GM19239 (cell line): ENCODE results near the gene PRIM2.
"Not testable (repeated sequence)": the region's sequence is repeated elsewhere in the genome, so short reads cannot be mapped to it uniquely, and the experiment has no call there.

Experiments used
- DNase-seq: peaks from one replicate; pipeline ENCODE4 v3.0.0; 2011; ENCODE audit warnings: low spot score; ENCODE audit not compliant: insufficient read length
- FAIRE-seq: peaks from 2 replicates; lab custom pipeline; 2011; peaks lifted over from hg19 to GRCh38; lab: Jason Lieb, UNC

The PRIM2 gene

DNA sequence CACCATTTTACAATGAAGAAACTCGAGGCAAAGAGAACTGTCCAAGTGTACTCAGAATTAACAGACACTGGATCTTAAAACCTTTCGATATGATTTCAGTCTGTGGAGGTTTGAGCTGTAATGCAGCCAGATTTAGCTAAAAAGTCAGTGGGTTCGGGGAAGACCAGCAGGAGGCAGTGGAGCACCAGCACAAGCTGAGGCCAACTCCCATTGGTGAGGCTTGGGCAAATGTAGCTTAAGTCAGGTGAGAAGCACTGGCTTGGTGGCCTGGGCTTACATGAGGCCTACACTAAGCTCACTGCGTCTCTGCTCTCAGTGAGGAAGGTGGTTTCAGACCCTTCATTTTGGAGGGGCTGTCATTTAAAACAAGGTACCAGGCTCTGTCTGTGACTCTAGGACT lies 234.5 kb downstream of the PRIM2 start:
- not testable (repeated sequence) for FAIRE-seq, DNase-seq

DNA sequence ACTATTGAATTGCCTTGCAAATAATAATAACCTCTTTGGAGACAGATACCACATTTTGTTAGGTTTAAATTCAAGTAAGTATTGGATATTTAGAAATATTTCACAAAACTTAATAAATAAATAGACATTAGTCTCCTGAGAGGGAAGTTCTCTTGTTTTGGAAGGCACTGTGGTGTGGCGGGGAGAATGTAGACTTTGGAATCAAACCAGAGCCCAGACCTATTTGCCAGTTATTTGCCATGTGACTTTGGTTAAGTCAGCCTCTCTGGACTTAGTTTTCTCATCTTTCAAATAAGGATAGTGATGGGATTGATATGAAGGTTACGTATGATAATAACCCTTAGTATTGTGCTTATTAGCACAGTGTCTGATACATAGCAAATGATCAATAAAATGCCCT lies 240.4 kb downstream of the PRIM2 start:
- DNase-seq, FAIRE-seq: not testable (repeated sequence)

DNA sequence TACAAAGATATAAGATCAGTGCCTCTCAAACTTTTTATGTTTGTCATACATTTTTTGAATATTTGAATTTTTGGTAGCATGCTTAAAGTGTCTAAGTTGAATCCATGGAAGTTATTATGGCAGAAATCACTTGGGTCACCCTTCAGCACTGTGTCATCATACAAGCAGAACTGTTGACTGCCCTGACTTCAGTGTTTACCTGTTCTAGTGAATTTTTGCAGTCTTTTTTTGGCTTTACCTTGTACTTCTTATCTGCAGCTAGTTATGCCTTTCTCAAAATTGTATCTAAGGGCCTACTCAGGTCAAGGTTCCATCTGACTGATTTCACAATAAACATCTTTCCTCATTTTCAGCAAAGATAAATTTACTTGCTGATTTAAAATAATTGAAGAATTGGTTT lies 241.7 kb downstream of the PRIM2 start:
- DNase-seq, FAIRE-seq: not testable (repeated sequence)

DNA sequence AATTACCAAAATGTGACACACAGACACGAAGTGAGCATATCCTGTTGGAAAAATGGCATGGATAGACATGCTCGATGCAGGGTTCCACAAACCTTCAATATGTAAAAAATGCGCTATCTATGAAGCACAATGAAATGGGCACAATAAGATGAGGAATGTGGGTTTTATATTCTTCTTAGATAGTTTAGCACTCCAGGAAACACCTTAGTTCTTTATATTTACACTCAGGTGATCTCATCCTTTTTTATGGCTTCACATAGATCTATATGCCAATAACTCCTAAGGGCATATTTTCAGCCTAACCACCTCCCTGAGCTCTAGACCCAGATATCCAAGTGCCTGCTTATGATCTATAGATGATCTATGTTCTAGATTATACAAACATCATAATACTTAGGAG lies 244.8 kb downstream of the PRIM2 start:
- not testable (repeated sequence) for FAIRE-seq, DNase-seq

DNA sequence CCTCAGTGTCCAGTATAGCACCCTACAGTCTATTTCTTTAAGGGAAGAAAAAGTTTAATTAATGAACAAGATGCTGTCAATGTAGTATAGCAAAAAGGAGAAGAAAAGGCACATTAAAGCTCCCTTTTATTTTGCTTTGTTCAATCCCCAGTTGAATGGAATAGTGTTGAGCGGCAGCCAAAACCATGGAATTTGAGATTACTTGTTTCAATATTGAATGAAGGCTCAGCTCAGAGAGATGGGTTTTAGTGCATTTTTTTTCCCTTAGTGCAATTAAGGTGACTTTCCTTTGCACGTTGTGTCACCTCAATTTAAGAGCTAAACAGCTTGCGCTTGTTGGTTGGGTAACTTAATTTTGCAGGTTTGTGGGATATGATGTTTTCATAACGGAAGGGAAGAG lies 254.7 kb downstream of the PRIM2 start:
- FAIRE-seq, DNase-seq: not testable (repeated sequence)

DNA sequence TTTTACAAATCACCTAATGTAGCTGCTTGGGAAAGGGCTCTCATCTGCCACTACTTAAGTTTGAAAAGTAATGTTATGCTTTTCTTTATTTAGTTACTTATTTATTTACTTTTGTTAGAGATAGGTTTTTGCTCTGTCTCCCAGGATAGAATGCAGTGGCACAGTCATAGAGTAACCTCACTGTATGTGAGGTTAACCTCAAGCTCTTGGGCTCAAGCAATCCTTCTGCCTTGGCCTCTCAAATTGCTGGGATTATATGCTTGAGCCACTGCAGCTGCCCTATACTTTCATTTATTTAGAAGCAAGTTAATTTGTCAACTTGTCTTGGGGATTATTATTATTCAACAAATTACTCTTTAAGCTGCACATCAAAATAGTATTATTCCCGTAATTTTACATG lies 255.4 kb downstream of the PRIM2 start:
- not testable (repeated sequence) for FAIRE-seq, DNase-seq

DNA sequence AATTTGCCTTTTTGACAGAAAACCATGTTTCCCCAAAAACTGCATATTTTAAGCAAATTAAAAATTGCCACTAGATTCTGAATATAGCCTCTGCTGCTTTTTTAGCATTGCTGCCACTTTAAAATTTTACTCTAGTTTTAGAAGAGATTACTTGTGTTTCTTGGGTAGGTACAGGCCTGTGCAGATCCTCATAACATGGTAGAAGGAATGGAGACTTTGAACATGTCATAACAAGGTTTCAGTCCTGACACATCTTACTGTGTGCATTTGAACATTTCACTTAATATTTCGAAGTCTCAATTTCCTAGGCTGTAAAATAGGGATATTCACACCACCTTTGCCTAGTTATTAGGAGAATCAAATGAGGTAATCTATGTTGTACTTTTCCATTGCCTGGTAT lies 259.6 kb downstream of the PRIM2 start:
- not testable (repeated sequence) for FAIRE-seq, DNase-seq

DNA sequence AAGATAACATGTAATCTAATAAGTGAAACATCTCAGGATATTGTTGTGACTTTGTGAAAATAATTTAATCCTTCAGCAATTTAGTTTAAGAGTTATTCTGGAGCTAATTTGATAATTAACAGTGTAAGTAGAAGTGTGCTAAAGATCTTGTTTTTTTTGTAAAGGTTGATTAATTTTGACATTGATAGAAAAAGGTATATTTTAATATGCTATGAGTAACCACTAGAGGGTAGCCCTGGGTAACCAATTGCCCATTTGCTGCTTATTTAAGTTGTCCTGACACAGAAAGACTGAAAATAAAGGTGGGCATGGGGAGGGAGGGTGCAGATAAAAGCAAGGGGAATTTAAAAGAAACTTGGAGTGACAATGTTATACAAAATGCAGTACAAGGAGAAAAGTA lies 262.1 kb downstream of the PRIM2 start:
- not testable (repeated sequence) for FAIRE-seq, DNase-seq

DNA sequence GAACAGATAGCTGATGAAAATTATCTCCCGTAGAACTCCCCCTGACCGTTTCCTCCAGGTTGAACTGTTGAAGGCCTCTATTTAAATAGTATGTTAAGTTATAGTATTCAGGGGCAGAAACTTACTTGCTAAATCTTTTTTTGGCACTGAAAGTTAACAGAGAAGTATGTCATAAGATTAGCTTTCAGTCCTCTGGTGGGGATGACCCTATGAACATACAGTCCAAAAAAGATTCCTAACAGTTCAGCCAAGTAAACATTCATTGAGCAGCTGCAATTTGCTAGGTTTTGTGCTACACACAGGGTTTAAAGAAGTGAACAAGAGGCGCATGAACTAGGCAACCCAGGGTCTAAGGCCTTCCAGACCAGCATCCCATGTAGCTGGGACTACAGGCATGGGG lies 264.2 kb downstream of the PRIM2 start:
- FAIRE-seq, DNase-seq: not testable (repeated sequence)

DNA sequence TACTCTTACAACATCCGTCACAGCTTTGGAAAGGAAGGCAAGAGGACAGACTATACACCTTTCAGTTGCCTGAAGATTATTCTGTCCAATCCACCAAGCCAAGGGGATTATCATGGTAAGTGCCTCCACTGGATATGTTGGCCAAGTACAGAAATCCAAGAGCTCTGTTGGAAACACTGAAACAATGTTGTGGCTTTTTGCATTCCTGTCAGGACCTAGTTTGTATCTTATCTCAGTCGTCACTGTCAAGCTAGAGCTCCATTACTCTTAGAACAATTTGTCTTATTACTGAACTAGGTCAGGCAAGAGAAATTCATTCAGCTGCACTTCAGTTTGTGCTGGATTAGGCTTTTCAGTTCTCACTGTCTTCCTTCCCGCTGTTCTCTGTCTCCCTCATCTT lies 283.7 kb downstream of the PRIM2 start:
- not testable (repeated sequence) for FAIRE-seq, DNase-seq

DNA sequence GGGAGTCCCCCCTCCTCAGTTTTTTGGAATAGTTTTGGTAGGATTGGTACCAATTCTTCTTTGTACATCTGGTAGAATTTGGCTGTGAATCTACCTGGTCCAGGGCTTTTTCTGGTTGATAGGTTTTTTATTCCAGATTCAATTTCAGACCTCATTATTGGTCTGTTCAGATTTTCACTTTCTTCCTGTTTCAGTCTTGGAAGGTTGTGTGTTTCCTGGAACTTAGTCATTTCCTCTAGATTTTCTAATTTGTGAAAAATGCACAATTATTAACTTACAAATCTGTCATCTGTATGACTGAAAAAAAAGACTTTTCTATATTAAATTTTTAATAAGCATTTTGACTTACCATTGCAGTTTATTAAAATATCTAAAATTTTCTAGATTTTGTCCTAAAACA lies 287.9 kb downstream of the PRIM2 start:
- DNase-seq, FAIRE-seq: not testable (repeated sequence)

DNA sequence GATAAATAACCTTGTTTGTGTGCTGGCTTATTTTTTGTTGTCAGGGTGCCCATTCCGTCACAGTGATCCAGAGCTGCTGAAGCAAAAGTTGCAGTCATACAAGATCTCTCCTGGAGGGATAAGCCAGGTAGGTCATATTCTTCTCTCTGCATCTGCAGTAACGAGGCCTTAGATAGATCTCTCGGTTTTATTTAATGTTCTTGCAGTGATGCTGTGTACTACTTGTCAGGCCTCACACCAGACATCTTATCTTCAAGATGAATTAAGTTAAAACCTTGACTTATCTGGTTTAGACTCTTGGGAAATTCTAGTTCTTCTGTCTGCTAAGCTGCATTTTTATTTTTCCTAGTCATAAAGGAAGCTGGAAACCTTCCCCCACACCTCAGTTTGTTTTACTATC lies 288.9 kb downstream of the PRIM2 start:
- not testable (repeated sequence) for FAIRE-seq

DNA sequence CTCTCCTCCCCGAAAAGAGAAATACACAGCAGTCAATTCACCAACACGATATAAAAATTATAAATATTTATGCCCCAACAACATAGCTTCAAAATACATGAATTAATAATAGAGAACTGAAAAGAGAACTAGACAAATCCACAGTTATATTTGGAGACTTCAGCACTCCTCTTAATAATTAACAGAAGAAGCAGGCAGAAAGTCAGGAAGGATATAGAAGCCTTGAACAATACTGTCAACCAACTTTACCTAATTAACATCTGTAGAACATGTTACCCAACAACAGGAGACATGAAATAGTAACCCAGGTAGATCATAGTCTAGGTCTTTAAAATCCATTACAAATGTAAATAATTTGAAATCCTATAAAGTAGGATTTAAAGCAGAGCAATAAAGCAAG lies 293.2 kb downstream of the PRIM2 start:
- DNase-seq, FAIRE-seq: not testable (repeated sequence)

More for the DNA sequence above, 288.9 kb downstream of the PRIM2 start:
- DNase-seq, result not testable (repeated sequence)

DNA sequence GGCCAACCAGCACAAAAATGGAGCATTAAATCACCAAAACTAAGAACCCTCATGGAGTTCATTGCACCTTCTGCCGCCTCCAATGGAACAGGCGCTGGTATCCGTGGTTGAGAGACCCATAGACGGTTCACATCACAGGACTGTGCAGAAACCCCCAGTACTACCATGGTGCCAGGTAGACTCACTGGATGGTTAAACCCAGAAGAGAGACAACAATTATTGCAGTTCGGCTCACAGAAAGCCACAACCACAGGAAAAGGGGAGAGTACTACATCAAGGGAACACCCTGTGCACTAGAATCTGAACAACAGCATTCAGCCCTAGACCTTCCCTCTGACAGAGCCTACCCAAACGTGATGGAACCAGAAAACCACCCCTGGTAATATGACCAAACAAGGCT lies 301.5 kb downstream of the PRIM2 start:
- not testable (repeated sequence) for FAIRE-seq, DNase-seq

DNA sequence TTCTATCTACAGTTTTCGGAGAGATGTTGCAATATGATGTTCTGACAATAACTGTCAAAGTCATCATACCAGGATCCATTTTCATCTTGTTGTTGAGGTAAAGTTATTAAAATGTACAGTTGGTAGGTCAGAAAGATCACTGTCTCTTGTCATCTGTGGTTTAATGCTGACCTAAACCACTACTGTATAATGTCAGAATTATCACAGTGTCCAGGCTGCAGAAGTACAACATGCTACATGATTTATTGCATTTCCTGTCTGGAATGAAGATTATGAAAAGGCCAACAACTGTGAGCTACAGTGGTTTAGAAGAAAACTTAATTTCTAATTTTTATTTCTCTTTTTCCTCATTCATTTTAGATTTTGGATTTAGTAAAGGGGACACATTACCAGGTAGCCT lies 314.3 kb downstream of the PRIM2 start:
- DNase-seq, FAIRE-seq: not testable (repeated sequence)

DNA sequence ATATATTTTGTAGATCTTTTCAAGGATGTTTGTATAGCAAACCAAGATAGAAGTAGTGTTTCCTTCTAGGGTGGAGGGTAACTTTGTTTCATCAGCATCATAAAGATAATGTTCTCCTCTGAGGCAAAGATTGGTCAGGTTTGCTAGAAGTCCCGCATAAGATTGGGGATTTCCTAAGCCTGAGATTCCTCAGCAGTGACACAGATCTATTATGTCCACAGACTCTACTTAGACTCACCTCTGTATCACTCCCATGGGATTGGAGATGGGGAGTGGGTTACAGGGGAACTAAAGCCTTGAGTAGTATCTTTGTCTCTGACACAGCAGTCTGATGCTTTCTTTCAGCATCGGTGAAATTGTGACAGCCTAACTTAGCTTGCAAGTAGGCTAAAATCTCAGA lies 341.1 kb downstream of the PRIM2 start:
- not testable (repeated sequence) for DNase-seq, FAIRE-seq

DNA sequence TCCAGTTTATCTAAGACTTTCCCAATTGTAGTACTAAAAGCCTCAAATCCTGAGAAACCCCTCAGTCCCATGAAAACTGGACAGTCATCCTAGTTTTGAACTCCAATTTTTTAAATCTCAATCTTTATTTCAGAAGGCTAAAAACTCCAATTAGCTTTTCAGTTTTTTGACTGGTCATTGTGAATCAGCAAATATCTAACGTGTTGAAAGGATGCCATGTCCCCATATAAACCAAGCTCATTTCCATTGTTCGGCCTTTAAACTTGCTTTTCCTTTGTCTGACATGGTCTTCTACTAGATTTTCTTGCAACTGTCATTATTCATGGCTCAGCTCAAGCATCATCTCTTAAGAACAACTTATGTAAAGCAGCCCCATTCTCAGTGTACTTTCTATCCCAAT lies 342.4 kb downstream of the PRIM2 start:
- not testable (repeated sequence) for FAIRE-seq, DNase-seq

DNA sequence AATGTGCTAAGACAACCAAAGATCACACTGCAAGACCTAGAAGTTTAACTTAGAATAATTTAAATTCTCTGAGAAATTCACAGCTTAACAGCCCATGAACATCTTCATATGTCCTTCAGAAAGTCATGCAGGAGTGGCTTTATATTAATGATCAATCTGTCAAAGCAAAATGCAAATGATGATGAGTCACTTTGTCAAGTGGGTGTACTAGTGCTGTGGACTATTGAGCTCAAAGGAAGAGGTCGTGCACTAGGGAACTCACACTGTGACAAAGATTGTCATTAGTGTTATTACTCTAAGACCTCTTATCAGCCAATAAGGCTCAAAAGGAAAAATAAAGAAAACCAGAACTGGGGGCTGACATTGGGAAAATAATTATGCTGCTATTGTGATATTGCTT lies 343.5 kb downstream of the PRIM2 start:
- FAIRE-seq, DNase-seq: not testable (repeated sequence)

DNA sequence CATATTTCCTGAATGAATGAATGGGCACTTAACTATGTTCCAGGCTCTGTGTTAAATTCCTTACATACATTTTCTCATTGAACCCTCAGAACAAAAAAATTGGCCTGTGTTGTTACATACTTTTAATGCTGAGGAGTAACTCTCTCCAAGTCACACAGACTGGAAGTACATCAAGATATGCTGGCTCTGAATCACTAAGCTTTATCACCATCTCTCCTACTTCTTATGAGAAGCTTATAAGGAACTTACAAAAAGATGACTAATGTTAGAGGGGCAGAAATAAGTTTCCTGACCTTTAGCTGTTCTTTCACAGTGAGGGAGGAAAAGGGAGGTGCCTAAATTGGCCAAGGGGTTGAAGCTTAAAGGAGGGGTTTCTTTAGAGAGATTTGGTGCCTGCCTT lies 350.7 kb downstream of the PRIM2 start:
- DNase-seq, FAIRE-seq: not testable (repeated sequence)

DNA sequence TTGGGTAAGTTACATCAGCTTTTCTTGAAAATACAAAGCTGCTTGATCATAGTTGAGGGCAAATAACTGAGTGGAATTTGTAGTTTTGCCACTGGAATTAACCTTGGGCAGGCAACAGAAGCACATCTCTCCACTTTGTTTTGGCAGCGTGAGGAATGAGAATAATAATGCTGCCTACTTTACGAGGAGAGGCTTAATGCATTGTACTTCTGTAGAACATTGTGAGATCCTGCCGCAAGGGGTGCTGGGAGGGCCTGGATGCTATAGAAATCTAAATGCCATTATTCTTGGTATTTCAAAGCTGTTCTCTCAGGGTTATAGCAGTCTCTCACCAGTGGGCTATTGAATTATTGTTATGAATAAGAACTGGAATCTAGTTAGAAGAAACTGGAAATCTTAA lies 353.8 kb downstream of the PRIM2 start:
- not testable (repeated sequence) for FAIRE-seq, DNase-seq

DNA sequence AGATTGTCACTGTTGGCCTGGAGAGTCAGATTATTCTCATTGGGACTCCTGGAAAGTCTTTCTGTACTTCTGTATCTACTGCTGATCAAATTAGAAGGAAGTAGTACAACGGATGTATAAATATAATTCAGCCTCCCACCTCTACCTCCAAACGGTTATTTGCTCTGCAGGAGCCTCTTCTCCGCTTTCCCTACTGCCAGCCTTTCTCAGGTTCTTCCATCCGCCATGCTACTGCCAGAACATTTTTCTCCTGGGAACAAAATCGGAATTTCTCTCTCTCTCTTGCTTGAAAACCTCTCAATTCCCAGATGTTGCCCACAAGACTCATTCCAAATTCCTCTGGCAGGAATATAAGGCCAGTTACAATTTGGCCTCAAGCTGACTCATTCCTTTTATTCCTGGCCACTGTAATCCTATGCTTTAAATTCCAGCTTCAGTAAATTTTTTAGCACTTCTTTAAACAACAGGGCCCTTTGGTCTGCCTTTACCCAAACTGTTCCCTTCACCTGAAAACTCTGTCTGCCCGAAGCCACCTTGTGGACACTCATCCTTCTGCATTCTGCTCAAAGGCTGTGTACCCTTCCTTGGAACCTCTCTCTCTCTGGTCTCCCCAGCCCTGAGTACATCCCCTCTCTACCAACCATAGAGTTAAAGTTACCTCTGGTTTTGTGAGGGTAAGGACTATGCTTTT lies 354.7 kb downstream of the PRIM2 start:
- not testable (repeated sequence) for DNase-seq, FAIRE-seq

DNA sequence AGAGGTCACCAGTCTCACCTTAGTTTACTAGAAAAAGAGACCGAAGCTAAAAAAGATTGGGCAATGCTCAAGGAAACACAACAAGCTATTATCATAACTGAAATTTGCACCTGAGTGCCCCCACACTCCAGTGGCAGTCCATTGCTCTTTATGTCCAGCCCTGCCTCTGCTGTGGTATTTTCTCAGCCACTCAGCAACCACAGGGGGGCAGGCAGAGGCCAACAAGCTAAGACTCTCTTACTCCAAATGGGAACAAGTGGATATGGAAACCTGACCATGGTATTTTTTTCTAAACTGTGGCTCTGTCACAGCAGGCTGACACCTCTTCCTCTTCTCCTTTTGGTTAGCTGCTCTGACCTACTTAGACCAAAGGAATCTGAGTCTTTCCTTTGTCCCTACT lies 355.9 kb downstream of the PRIM2 start:
- FAIRE-seq, DNase-seq: not testable (repeated sequence)
